K562 (cell line): Measurements from ENCODE around the gene GRIA3. TPM values are rescaled to one million over a fixed set of nuclear protein-coding genes. Genes with fewer than 3 reads are reported as not detected.
"Not testable (repeated sequence)": the region's sequence is repeated elsewhere in the genome, so short reads cannot be mapped to it uniquely, and the experiment has no call there.

ENCODE experiments used
- CXXC5 ChIP-seq: fragments of 250-450 bp; sonication (Bioruptor Pico); IDR thresholded peaks from 2 replicates; pipeline ENCODE4 v1.8.0; 2022; ENCODE audit warnings: inconsistent platforms, mild to moderate bottlenecking, moderate library complexity
- HNRNPLL ChIP-seq: fragments of 200-400 bp; formaldehyde crosslinking; IDR thresholded peaks from 2 replicates; pipeline ENCODE4 v1.6.1; 2017; ENCODE audit warnings: low read length, low read depth, mild to moderate bottlenecking; ENCODE audit not compliant: poor library complexity, severe bottlenecking
- MAZ ChIP-seq, 2 experiments: fragments of 450-650 bp in 1 of 2; sonication (generic) in 1 of 2; formaldehyde crosslinking; IDR thresholded peaks in 1 of 2; conservative IDR thresholded peaks in 1 of 2; 2 replicates each; pipeline versions ENCODE4 v1.4.0 to v1.5.0; 2020; ENCODE audit warnings: mild to moderate bottlenecking in 1 of 2, missing genetic modification reagents in 1 of 2
- PHF8 ChIP-seq: fragments of 200-600 bp; sonication (generic); IDR thresholded peaks from 2 replicates; pipeline ENCODE4 v1.6.1; 2012; ENCODE audit warnings: mixed run types, mild to moderate bottlenecking, inconsistent platforms, low read length, moderate library complexity, borderline replicate concordance
- RBFOX2 ChIP-seq: fragments of 200-400 bp; formaldehyde crosslinking; IDR thresholded peaks from 2 replicates; pipeline ENCODE4 v1.6.1; 2017; ENCODE audit warnings: low read depth, mild to moderate bottlenecking, low read length, moderate library complexity
- TAF1 ChIP-seq: IDR thresholded peaks from 2 replicates; pipeline ENCODE4 v1.6.1; 2011; ENCODE audit warnings: mild to moderate bottlenecking, low read length, moderate library complexity; ENCODE audit not compliant: insufficient read depth, control insufficient read depth, severe bottlenecking; ENCODE audit errors: extremely low read depth
- UBTF ChIP-seq, 2 experiments: IDR thresholded peaks; 2 replicates each; pipeline ENCODE4 v1.6.1; 2012; ENCODE audit warnings: improper control_type of control experiment in 2 of 2, low read depth in 2 of 2, low read length in 2 of 2, borderline replicate concordance in 1 of 2
- ZBTB33 ChIP-seq: sonication (generic); formaldehyde crosslinking; IDR thresholded peaks from 2 replicates; pipeline ENCODE4 v1.8.1; 2023; ENCODE audit warnings: mild to moderate bottlenecking, missing genetic modification reagents
- polyA plus RNA-seq, 8 experiments: library from polyadenylated mRNA; depleted of rRNA in 4 of 8; stranded (reverse) in 5 of 8; unstranded in 3 of 8; fragments of >200 nt; fragmentation: Nextera tagmentation in 2 of 8; fragmentation: Illumina TruSeq in 1 of 8; extraction: Ambion mirVana in 2 of 8; extraction: Trizol in 1 of 8; gene quantifications; 2 replicates each; pipeline versions ENCODE4 v1.2.1 to v1.2.3, GENCODE V29; 2011 to 2014; ENCODE audit warnings: inconsistent platforms in 1 of 8, missing spikeins in 1 of 8
- total RNA-seq, 7 experiments: library from RNA; depleted of rRNA in 6 of 7; stranded (reverse); fragments of >200 nt in 6 of 7; fragmentation: Illumina TruSeq in 2 of 7; extraction: Trizol in 2 of 7; gene quantifications; 2 replicates each; pipeline versions ENCODE4 v1.2.1 to v1.2.3, GENCODE V29; 2011 to 2021; ENCODE audit warnings: low replicate concordance in 1 of 7
- TF ChIP-seq, protein P1 (sequence below), 2 experiments: fragments of 450-650 bp; formaldehyde crosslinking in 1 of 2; IDR thresholded peaks; 2 replicates each; pipeline versions ENCODE4 v1.4.0 to v1.6.1; 2014 to 2020; ENCODE audit warnings: mild to moderate bottlenecking in 2 of 2, borderline replicate concordance in 1 of 2, low read depth in 1 of 2
- TF ChIP-seq, protein P2 (sequence below): sonication (generic); formaldehyde crosslinking; IDR thresholded peaks from 2 replicates; pipeline ENCODE4 v1.8.0; 2022; ENCODE audit warnings: missing genetic modification reagents, mild to moderate bottlenecking, moderate library complexity, borderline replicate concordance

Gene GRIA3
- total and polyA plus RNA-seq, 9 of the 15 experiments (the other 6 are each of a cell fraction or from before 2014, with no cell fraction given) = 0.10 TPM; not detected in 8

- TF ChIP-seq, protein P1, sequence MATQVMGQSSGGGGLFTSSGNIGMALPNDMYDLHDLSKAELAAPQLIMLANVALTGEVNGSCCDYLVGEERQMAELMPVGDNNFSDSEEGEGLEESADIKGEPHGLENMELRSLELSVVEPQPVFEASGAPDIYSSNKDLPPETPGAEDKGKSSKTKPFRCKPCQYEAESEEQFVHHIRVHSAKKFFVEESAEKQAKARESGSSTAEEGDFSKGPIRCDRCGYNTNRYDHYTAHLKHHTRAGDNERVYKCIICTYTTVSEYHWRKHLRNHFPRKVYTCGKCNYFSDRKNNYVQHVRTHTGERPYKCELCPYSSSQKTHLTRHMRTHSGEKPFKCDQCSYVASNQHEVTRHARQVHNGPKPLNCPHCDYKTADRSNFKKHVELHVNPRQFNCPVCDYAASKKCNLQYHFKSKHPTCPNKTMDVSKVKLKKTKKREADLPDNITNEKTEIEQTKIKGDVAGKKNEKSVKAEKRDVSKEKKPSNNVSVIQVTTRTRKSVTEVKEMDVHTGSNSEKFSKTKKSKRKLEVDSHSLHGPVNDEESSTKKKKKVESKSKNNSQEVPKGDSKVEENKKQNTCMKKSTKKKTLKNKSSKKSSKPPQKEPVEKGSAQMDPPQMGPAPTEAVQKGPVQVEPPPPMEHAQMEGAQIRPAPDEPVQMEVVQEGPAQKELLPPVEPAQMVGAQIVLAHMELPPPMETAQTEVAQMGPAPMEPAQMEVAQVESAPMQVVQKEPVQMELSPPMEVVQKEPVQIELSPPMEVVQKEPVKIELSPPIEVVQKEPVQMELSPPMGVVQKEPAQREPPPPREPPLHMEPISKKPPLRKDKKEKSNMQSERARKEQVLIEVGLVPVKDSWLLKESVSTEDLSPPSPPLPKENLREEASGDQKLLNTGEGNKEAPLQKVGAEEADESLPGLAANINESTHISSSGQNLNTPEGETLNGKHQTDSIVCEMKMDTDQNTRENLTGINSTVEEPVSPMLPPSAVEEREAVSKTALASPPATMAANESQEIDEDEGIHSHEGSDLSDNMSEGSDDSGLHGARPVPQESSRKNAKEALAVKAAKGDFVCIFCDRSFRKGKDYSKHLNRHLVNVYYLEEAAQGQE (IDR thresholded peaks at IDR 0.05; ENCODE audit: borderline replicate concordance) = peak; percentile 59; the same call in 1 of the 2 replicates
- TF ChIP-seq, protein P1 (CRISPR knock-in tag; IDR thresholded peaks at IDR 0.05; ENCODE audit: low read depth) = not testable (repeated sequence)
- TF ChIP-seq RBFOX2 (peak; percentile 73), ZBTB33 (CRISPR knock-in tag) (peak; percentile 55; the same call in 1 of the 2 replicates), PHF8 (peak; percentile 37; the same call in 1 of the 2 replicates), HNRNPLL (peak; percentile 91), UBTF (IDR thresholded peaks at IDR 0.05; ENCODE audit: borderline replicate concordance in 1 of 2, low read depth in 2 of 2, low read length in 2 of 2) (peak in 1 of 2 experiments; percentile 62; a peak in 1 of 4 replicates), CXXC5 (CRISPR knock-in tag) (peak; percentile 75), MAZ (CRISPR knock-in tag; conservative IDR thresholded peaks at IDR 0.05 in 1 of 2, IDR thresholded peaks at IDR 0.05 in 1 of 2) (peak in 1 of 2 experiments; percentile 56; a peak in 1 of 4 replicates), TAF1 (peak; percentile 38)
- TF ChIP-seq, protein P2, sequence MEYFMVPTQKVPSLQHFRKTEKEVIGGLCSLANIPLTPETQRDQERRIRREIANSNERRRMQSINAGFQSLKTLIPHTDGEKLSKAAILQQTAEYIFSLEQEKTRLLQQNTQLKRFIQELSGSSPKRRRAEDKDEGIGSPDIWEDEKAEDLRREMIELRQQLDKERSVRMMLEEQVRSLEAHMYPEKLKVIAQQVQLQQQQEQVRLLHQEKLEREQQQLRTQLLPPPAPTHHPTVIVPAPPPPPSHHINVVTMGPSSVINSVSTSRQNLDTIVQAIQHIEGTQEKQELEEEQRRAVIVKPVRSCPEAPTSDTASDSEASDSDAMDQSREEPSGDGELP (CRISPR knock-in tag) = peak; percentile 49; the same call in 1 of the 2 replicates
Measured at GRCh38 chrX:123514279-123514640, 330.2 kb downstream of the GRIA3 start (continued).
